Muscle of arm (tissue), 12 donors: ENCODE measurements around the gene SNRNP48. TPM values are rescaled to one million over a fixed set of nuclear protein-coding genes. Genes with fewer than 3 reads are reported as not detected.

ENCODE experiments used
- DNase-seq: peaks from one replicate; pipeline ENCODE4 v3.0.0-alpha.2; 2013
- polyA plus RNA-seq, 12 donors: library from polyadenylated mRNA; unstranded; fragments of 120-200 nt; gene quantifications; one replicate each; pipeline ENCODE4 v1.2.1, GENCODE V29; 2013; ENCODE audit not compliant: insufficient read length in 12 of 12

The SNRNP48 gene
- polyA plus RNA-seq, 12 donors, result 11.9 to 22.0 (median 15.8) TPM; not detected in 1

DNA sequence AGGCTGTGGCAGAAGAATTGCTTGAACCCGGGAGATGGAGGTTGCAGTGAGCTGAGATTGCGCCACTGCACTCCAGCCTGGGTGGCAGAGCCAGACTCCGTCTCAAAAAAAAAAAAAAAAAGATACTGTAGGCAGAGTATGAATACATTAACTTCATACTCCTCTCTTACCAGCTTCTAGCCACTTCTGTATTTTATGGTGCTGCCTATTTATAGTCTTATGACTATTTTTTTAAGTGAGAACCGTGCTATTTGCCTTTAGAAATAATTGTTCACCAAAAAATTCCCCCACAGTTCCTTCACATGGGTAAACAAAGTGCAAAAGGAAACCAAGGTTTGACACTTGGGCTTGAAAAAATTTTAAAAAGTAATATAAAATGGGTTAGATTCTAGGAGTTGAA lies 1.5 kb upstream of the SNRNP48 start:
- no peak for DNase-seq

- no peak for DNase-seq
Observed at GRCh38 chr6:7589221-7589620, 777 bp upstream of the SNRNP48 start.

DNA sequence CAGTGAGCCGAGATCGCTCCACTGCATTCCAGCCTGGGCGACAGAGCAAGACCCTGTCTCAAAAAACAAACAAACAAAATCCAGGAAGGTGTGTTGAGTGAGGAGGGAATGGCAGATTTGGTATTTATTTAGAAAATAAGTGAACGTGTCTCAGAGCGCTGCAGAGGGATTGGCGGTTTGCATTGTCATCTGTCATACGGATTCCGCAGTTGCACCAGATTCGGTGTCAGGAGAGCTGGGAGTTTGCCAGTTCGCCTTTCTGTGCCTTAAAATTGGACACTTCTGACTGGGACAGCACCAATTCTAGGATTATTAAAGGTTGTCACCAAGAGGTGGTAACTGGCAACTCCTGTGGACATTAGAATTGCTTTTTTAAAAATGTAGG lies 912 bp downstream of the SNRNP48 start:
- no peak for DNase-seq

GRCh38 chr6:7591770-7592169 lies 1.8 kb downstream of the SNRNP48 start:
- DNase-seq, result no peak

DNA sequence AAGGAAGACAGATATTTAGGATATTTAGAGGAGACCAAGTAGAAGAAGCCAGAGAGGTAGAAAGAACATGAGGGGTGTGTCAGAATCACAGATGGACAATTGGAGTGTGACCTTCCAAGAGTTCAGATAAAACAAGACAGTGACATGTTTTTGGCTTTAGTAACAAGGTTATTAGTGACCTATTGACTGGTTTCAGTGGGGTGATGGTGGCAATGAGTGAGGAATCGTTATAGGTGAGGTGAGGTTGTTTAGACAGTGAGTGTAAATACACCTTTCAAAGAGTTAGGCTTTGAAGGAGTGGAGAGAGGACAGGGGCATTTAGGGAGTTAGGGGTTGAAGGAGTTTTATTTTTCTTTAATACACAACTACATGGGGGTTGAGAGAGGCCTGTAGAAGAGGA lies 3.2 kb downstream of the SNRNP48 start:
- no peak for DNase-seq

DNA sequence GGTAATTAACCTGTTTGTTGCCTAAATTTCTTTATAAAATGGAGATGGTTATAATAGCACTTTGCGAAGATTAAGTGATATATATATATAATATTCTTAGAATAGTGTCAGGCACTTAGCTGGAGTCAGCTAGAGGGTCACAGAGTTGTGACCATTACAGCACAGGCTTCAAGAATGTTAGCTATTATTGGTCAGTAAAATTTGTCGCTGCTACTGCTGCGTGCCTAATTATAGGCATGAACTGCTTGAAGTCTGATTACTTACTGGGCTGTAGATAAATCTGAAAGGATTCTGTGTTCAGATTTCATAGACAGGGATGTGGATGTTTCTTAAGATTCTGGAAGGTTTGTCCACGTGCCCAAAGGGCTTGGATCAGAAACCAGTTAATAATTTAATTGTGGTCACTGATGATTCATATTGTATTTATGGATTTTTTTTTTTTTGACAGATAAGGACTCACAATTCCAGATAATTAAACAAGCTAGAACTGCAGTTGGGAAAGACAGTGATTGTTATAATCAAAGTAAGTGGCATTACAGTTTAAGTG lies 4.7 kb downstream of the SNRNP48 start:
- no peak for DNase-seq

GRCh38 chr6:7604003-7604402 lies 14.0 kb downstream of the SNRNP48 start:
- DNase-seq, result no peak

DNA sequence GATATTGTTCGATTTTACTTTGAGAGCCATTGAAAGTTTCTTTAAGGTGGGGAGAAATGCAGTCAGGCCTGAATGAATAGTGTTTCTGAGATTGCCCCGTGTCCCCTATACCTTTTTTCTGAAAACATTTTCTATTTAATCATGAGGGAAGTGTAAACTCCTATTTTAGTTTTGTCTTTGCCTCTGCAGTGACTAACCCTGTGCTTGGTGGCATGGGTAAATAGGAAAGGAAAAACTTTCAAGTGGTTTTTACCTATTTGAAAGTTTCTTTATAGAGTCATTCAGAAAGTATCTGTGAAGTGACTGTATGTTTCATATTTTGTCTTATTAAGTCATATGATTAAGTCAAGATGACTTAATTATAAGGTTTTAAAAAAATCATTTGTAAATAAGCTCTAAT lies 14.5 kb downstream of the SNRNP48 start:
- no peak for DNase-seq

GRCh38 chr6:7615611-7616383 lies 25.8 kb downstream of the SNRNP48 start:
- peak; percentile 59 for DNase-seq

- no peak for DNase-seq
Observed at GRCh38 chr6:7617801-7618764, 28.1 kb downstream of the SNRNP48 start.

- DNase-seq, result no peak
Observed at GRCh38 chr6:7621761-7622160, 31.8 kb downstream of the SNRNP48 start.

DNA sequence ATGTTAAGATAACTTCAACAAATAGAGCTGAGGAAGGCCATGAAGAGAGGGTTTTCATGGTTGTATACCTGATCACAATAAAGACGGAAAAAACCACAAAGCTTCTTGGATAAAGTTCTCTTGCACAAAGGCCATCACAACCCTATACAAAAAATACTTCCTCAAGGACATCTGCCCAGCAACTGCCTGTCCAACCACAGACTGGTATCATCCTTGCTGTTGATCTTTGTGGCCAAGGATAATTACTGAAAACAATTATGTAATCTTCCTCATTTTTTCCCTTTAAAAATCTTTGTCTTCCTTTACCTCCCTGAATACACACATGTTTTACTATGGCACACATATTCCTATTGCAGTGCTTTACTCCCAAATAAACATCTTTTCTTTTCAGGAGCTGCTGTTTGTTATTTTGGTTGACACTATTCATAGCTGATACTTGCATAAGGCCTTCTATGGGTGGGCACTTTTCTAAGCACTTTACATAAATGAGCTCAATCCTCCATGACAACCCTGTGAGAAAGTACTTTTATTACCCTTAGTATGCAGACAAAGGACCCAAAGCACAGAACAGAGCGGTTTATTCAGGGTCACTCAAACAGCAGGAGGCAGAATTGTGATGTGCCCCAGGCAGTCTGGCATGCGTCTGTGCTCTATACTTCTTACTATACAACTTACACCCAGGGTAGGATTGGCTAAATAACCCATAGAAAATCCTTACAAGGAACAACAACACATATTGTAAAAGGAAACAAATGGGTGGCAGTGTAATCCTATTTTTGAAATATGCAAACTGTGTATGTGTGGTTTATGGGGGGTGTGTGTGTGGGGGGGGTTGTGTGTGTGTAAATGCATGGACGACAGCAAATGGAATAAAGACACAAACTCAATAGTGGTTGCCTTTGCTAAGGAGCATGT lies 35.1 kb downstream of the SNRNP48 start:
- no peak for DNase-seq

DNA sequence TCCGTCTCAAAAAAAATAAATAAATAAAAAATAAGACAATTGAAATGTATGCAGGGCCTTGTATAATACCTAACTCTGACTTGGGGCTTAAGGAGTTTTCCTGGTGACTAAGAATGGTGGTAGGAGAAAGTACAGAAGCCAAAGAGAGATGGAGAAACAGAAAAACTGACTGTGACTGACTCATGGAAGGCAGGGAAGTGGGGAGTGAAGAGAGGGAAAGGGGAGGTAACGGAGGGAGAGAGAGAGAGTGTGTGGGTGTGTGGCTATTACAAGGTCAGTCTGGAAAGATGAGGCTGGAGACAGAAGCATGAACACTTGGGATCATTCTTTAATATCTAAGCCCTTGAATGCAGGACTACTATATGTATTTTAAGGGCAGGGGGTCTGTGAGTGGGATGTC lies 38.5 kb downstream of the SNRNP48 start:
- no peak for DNase-seq

DNA sequence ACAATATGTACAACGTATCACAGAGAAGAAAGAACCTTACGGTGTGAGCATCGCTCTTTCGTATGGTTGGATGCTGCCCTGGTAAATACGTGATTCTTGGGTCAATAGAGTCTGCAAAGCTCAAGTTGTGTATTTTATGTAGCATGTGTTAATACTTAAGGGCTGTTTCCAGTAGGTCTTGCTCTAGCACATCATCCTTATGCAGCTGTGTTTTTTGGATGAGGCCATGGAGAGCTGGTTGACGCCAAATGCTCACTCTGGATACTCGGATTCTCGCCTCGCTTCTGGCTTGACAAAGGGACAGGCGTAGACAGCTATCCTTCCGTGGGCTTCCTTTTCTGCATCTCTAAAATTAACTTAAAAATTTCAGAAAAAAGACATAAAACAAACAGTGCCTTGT lies 38.9 kb downstream of the SNRNP48 start:
- peak; percentile 85 for DNase-seq

DNA sequence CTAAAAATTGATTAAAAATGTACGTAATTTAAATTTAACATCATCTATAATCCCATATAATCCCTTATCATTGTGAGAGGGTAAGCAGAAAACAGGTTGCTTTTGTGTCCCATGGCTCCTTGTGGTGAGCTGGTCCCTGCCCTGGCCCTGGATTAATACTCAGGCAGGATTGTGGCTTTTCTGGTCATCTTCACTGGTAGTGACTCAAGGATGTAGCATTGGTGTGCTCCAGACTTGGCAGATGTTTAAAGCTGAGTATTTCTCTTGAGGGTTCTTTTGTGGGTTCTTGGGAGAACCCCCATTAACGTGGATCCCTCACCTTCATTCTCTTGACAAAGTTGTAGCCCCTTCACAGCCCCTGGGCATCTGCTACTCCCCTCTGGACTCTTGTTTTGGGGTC lies 39.3 kb downstream of the SNRNP48 start:
- no peak for DNase-seq

- no peak for DNase-seq
Observed at GRCh38 chr6:7630792-7631191, 40.8 kb downstream of the SNRNP48 start.

DNA sequence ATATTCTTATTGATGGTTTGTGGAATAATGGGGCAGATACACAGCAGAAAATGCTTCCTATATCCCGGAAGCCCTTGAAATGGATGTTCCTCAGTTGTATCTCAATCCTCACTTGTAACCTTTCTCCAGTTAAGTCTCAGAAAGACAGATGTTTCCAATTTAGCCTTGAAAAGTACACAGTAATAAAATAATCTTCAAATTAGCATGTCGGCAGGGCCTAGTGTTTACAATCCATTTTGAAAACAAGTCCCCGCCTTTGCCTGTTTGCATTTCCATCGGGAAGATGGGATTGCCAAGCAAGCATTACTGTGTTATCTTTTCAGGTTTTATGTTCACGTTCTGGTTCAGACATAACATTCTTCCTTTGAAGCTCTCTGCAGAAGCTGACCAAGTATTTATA lies 41.5 kb downstream of the SNRNP48 start:
- DNase-seq, result no peak

GRCh38 chr6:7632501-7633290 lies 42.7 kb downstream of the SNRNP48 start:
- no peak for DNase-seq

- no peak for DNase-seq
Observed at GRCh38 chr6:7633361-7633760, 43.4 kb downstream of the SNRNP48 start.

DNA sequence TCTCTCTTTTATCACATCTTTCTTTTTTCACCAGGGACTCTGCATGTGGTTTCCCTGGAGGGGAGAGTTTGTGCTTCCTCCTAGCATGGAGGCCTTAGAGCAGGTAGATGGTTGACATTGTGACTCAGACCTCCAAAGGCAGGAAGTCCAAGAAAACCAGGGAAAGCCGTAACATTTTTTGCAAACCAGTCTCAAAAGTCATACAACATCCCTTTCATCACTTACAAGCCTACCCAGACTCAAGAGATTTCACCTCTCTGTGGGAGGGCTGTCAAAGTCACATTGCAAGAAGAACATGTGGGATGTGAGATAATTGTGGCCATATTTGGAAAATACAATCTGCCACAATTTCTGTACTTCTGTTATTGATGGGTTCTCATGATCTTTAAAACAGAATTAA lies 46.2 kb downstream of the SNRNP48 start:
- no peak for DNase-seq

GRCh38 chr6:7637533-7637932 lies 47.5 kb downstream of the SNRNP48 start:
- DNase-seq, result no peak
